Sigmoid colon (tissue), 3 donors: ENCODE results near the gene CALHM4.

Experiments used
- CTCF ChIP-seq, 4 experiments: fragments of 450-650 bp in 3 of 4; fragments of 200-600 bp in 1 of 4; IDR thresholded peaks; one replicate each; pipeline ENCODE4 v1.5.1; 2016 to 2019; ENCODE audit warnings: antibody characterized with exemption in 4 of 4, mild to moderate bottlenecking in 3 of 4, moderate library complexity in 2 of 4
- POLR2A ChIP-seq, 2 donors: fragments of 450-650 bp; IDR thresholded peaks; one replicate each; pipeline ENCODE4 v1.6.1; 2016; ENCODE audit warnings: antibody characterized with exemption in 2 of 2, mild to moderate bottlenecking in 2 of 2, moderate library complexity in 2 of 2

- TF ChIP-seq CTCF (IDR thresholded peaks at IDR 0.05) (no peak), POLR2A (IDR thresholded peaks at IDR 0.05) (no peak)
These were observed 32.7 kb downstream of the CALHM4 start for GRCh38 chr6:116586276-116586675.
